Measurements from ENCODE around the gene EMID1.

EMID1 gene

GRCh38 chr22:29277927-29278326, 72.2 kb downstream of the EMID1 start:
- TF ChIP-seq POLR2AphosphoS5 (IDR thresholded peaks at IDR 0.05; ENCODE audit: low read depth, low read length) (no peak), TAF1 (IDR thresholded peaks at IDR 0.05; ENCODE audit: borderline replicate concordance, insufficient read depth, low read length) (no peak), REST (IDR thresholded peaks at IDR 0.05; ENCODE audit: insufficient read depth in 1 of 2, low read depth in 2 of 2, low read length in 2 of 2) (no peak), SIN3A (IDR thresholded peaks at IDR 0.05; ENCODE audit: borderline replicate concordance, insufficient read depth, low read length) (no peak), FOXP2 (optimal IDR thresholded peaks at IDR 0.05; ENCODE audit: borderline replicate concordance, extremely low read depth, extremely low read length, insufficient read depth) (no peak)

GRCh38 chr22:29284196-29284595, 78.5 kb downstream of the EMID1 start:
- no peak for TF ChIP-seq FOXP2 (optimal IDR thresholded peaks at IDR 0.05; ENCODE audit: borderline replicate concordance, extremely low read depth, extremely low read length, insufficient read depth)
- TF ChIP-seq TAF1 (IDR thresholded peaks at IDR 0.05; ENCODE audit: borderline replicate concordance, insufficient read depth, low read length), result no peak
- no peak for TF ChIP-seq SIN3A (IDR thresholded peaks at IDR 0.05; ENCODE audit: borderline replicate concordance, insufficient read depth, low read length)
- TF ChIP-seq REST (IDR thresholded peaks at IDR 0.05; ENCODE audit: insufficient read depth in 1 of 2, low read depth in 2 of 2, low read length in 2 of 2), result no peak
- TF ChIP-seq POLR2AphosphoS5 (IDR thresholded peaks at IDR 0.05; ENCODE audit: low read depth, low read length), result no peak

- no peak for TF ChIP-seq REST (IDR thresholded peaks at IDR 0.05; ENCODE audit: insufficient read depth in 1 of 2, low read depth in 2 of 2, low read length in 2 of 2)
- no peak for TF ChIP-seq FOXP2 (optimal IDR thresholded peaks at IDR 0.05; ENCODE audit: borderline replicate concordance, extremely low read depth, extremely low read length, insufficient read depth)
- TF ChIP-seq SIN3A (IDR thresholded peaks at IDR 0.05; ENCODE audit: borderline replicate concordance, insufficient read depth, low read length), result no peak
- TF ChIP-seq TAF1 (IDR thresholded peaks at IDR 0.05; ENCODE audit: borderline replicate concordance, insufficient read depth, low read length), result no peak
- TF ChIP-seq POLR2AphosphoS5 (IDR thresholded peaks at IDR 0.05; ENCODE audit: low read depth, low read length), result no peak
Measured at GRCh38 chr22:29288837-29289236, 83.1 kb downstream of the EMID1 start.

GRCh38 chr22:29290061-29290460, 84.4 kb downstream of the EMID1 start:
- TF ChIP-seq REST (IDR thresholded peaks at IDR 0.05; ENCODE audit: insufficient read depth in 1 of 2, low read depth in 2 of 2, low read length in 2 of 2) (no peak), FOXP2 (optimal IDR thresholded peaks at IDR 0.05; ENCODE audit: borderline replicate concordance, extremely low read depth, extremely low read length, insufficient read depth) (no peak), SIN3A (IDR thresholded peaks at IDR 0.05; ENCODE audit: borderline replicate concordance, insufficient read depth, low read length) (no peak), TAF1 (IDR thresholded peaks at IDR 0.05; ENCODE audit: borderline replicate concordance, insufficient read depth, low read length) (no peak), POLR2AphosphoS5 (IDR thresholded peaks at IDR 0.05; ENCODE audit: low read depth, low read length) (no peak)

GRCh38 chr22:29291215-29291614, 85.5 kb downstream of the EMID1 start:
- TF ChIP-seq FOXP2 (optimal IDR thresholded peaks at IDR 0.05; ENCODE audit: borderline replicate concordance, extremely low read depth, extremely low read length, insufficient read depth), result no peak
- no peak for TF ChIP-seq SIN3A (IDR thresholded peaks at IDR 0.05; ENCODE audit: borderline replicate concordance, insufficient read depth, low read length)
- no peak for TF ChIP-seq TAF1 (IDR thresholded peaks at IDR 0.05; ENCODE audit: borderline replicate concordance, insufficient read depth, low read length)
- no peak for TF ChIP-seq REST (IDR thresholded peaks at IDR 0.05; ENCODE audit: insufficient read depth in 1 of 2, low read depth in 2 of 2, low read length in 2 of 2)
- no peak for TF ChIP-seq POLR2AphosphoS5 (IDR thresholded peaks at IDR 0.05; ENCODE audit: low read depth, low read length)
